Activated gamma-delta T cell treated with anti-CD3 and anti-CD28 coated beads, Interleukin-2, amount 50 U/mL, for 16 hours (primary cell): ENCODE measurements around the gene CLDN15.
"Not testable (repeated sequence)": the region's sequence is repeated elsewhere in the genome, so short reads cannot be mapped to it uniquely, and the experiment has no call there.

ENCODE experiments used
- DNase-seq: peaks from one replicate; pipeline ENCODE4 v3.0.0-alpha.2; 2020; ENCODE audit warnings: low read depth

Gene CLDN15

GRCh38 chr7:101199522-101199921, 38.1 kb downstream of the CLDN15 start:
- DNase-seq = not testable (repeated sequence)

DNA sequence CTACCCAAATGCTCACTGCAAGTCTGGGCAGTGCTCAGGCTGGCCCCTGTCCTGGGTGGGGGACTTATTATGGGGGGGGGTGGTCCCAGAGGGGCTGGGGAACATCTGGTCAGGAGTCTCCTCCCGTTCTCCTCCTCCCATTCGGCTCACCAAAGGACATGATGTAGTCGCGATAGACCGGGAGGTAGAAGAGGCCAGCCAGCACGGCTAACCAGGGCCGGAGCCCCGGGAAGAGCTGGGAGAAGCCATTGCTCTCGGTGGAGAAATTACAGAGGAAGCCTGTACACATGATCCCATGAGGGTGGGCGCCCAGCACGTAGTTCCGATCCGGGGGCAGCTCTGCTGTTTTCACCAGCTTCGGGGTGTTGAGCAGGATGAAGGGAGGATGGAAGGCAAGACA, 39.1 kb downstream of the CLDN15 start:
- no peak for DNase-seq

GRCh38 chr7:101197991-101198390, 39.6 kb downstream of the CLDN15 start:
- DNase-seq = no peak

DNA sequence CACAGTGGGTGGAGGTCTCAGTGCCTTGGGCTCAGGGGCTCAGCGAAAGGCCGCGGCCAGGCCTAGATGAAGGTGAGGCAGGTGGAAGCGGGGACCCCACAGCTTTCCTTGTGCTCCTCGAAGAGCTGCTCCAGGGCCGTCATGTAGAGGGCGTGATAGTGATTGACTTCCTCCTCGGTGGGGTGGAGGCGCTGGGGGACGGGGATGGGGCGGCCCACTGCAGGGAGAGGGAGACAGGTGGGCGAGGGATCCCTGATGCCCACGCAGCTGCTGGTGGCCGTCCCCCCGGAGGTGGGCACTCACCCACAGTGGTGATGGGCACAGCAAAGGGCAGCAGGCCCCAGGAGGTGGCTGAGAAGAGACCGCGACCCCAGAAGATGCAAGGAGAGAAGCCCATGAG, 41.7 kb downstream of the CLDN15 start:
- no peak for DNase-seq

DNA sequence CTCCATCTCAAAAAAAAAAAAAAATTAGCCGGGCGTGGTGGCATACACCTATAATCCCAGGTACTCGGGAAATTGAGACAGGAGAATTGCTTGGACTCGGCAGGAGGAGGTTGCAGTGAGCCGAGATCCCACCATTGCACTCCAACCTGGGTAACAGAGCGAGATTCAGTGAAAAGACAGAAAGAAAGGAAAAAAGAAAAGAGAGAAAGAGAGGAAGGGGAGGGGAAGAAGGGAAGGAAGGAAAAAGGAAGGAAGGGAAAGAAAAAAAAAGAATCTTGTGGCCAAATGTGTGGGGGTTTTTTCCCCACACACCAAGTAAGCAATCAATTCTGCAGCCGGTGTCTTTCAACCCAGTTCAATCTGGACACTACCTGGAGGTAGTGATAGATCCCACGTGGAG, 48.5 kb downstream of the CLDN15 start:
- DNase-seq = no peak

GRCh38 chr7:101186844-101187428, 50.7 kb downstream of the CLDN15 start:
- no peak for DNase-seq

DNA sequence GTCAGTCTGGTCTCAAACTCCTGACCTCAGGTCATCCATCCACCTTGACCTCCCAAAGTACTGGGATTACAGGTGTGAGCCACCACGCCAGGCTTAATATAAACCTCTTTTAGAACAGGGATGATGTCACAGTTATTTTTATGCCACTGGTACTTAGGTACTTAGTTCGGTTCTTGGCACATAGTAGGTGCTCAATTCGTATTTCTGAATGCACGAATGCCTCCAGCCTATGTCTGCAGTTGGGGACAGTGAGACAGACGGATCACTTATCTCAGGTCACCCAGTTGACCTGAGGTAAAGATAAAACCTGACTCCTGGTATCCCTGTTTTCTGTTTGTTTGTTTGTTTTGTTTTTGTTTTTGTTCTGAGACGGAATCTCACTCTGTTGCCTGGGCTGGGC, 51.4 kb downstream of the CLDN15 start:
- no peak for DNase-seq

GRCh38 chr7:101185258-101185839, 52.3 kb downstream of the CLDN15 start:
- DNase-seq = no peak
